Measurements from ENCODE around the gene WNT4. TPM values are rescaled to one million over a fixed set of nuclear protein-coding genes. Genes with fewer than 3 reads are reported as not detected.
A peak's percentile ranks its signal among the peaks of the same experiment; 100 is the strongest.

WNT4 gene
- 1.3 and 1.4 TPM in 2 replicates for total RNA-seq (2021; fragmentation: NEBNext Ultra II Directional; extraction: Animal tissue kit (Norgen Biotek cat#: 25700))
- polyA plus RNA-seq (2011; rRNA removed): 4.0 and 6.6 TPM in 2 replicates
- 4.7 TPM for polyA plus RNA-seq (2011; cell fraction: cytosol; rRNA removed)
- 5.1 TPM for polyA plus RNA-seq (2011; cell fraction: nucleus; rRNA removed)
- polyA plus RNA-seq (2012, experiment 1 of 2): 3.7 to 5.9 TPM (median 5.4 TPM) in 4 replicates
- polyA plus RNA-seq (2012, experiment 2 of 2): 3.9 TPM
- 0.22 TPM for polyA plus RNA-seq (2013, experiment 1 of 2)
- polyA plus RNA-seq (2013, experiment 2 of 2): 0.31 TPM
- 3.8 and 6.0 TPM in 2 replicates for polyA minus RNA-seq (2011; rRNA and poly(A)+ RNA removed)
- polyA minus RNA-seq (2011; cell fraction: cytosol; rRNA and poly(A)+ RNA removed): 4.3 TPM
- 5.4 TPM for polyA minus RNA-seq (2011; cell fraction: nucleus; rRNA and poly(A)+ RNA removed)
- long read RNA-seq, experiment 1, partial matches to known transcripts: 1 of 3 reads
- long read RNA-seq, experiment 1, other reads (novel, unspliced or antisense): 2 of 3 reads
- long read RNA-seq, experiment 2: 0 reads

GRCh38 chr1:22143065-22144033, at the start of gene WNT4:
WNT4 (minus strand) TSS chr1:22143097; CDS start chr1:22142922, 175 bp downstream.
- Histone ChIP-seq H2AK5ac (ENCODE audit: low read depth, low read length) (peak within 1 kb of the TSS; percentile 65; the same call in 1 of the 2 replicates), H2AFZ (ENCODE audit: low read length) (no peak within 1 kb of the TSS), H4K91ac (replicated peaks; ENCODE audit: insufficient read length, low read length) (no peak within 1 kb of the TSS), H4K5ac (ENCODE audit: insufficient read length, low read depth, low read length) (no peak within 1 kb of the TSS), H3K4me3 (ENCODE audit: extremely low read depth in 1 of 4, insufficient read depth in 2 of 4, low read depth in 3 of 4, low read length in 4 of 4) (peak within 1 kb of the TSS; percentile 46 to 73 (median 52)), H2BK15ac (ENCODE audit: low read length) (no peak within 1 kb of the TSS), H3K4ac (replicated peaks; ENCODE audit: insufficient read length, low read depth, low read length) (peak within 1 kb of the TSS; percentile 58), H2BK5ac (ENCODE audit: low read depth, low read length) (no peak within 1 kb of the TSS), H3K27me3 (replicated peaks in 1 of 4; ENCODE audit: control insufficient read depth in 3 of 4, extremely low read depth in 1 of 4, insufficient read depth in 3 of 4, low read length in 3 of 4) (peaks cover 4 to 40% (median 26%) of the 10 kb centered on the region in 4 experiments), H3K23ac (ENCODE audit: insufficient read length) (no peak within 1 kb of the TSS), H3K27ac (ENCODE audit: low read depth, low read length) (no peak within 1 kb of the TSS), H2BK20ac (ENCODE audit: low read length) (0 out of 2 replicates have a peak within 1 kb of the TSS, but pooled peaks have one; percentile 48), H3K56ac (replicated peaks; ENCODE audit: insufficient read length, low read depth, low read length) (no peak within 1 kb of the TSS), H3K36me3 (ENCODE audit: control insufficient read depth in 2 of 4, insufficient read depth in 4 of 4, low read length in 3 of 4) (no peaks in the 10 kb centered on the region), H3K18ac (ENCODE audit: extremely low read depth, low read length) (no peak within 1 kb of the TSS), H3K79me1 (ENCODE audit: low read depth, low read length) (no peaks in the 10 kb centered on the region), H3K9ac (replicated peaks in 1 of 4; ENCODE audit: extremely low read depth in 1 of 4, low read depth in 3 of 4, low read length in 3 of 4) (peak within 1 kb of the TSS in 2 of 4 experiments; percentile 20 to 40; a peak in 1 of 7 replicates), H3K14ac (ENCODE audit: insufficient read length) (no peak within 1 kb of the TSS), H2BK12ac (ENCODE audit: low read depth, low read length) (no peak within 1 kb of the TSS; the same call in 1 of the 2 replicates), H4K8ac (ENCODE audit: extremely low read depth, insufficient read depth, low read length) (no peak within 1 kb of the TSS; the same call in 1 of the 2 replicates), H2BK120ac (replicated peaks; ENCODE audit: low read depth, low read length) (no peak within 1 kb of the TSS), H4K20me1 (replicated peaks in 1 of 2; ENCODE audit: control insufficient read depth in 1 of 2, insufficient read depth in 2 of 2, low read length in 2 of 2) (peaks cover 0 to 2% of the 10 kb centered on the region in 2 experiments), H3K4me2 (ENCODE audit: insufficient read depth in 1 of 2, low read depth in 2 of 2, low read length in 2 of 2) (peak within 1 kb of the TSS; percentile 58 to 97), H3K79me2 (ENCODE audit: control insufficient read depth in 1 of 2, insufficient read depth in 2 of 2, low read length in 2 of 2) (no peaks in the 10 kb centered on the region), H3K23me2 (ENCODE audit: low read depth, low read length) (peaks cover 8% of the 10 kb centered on the region; the same call in 1 of the 2 replicates), H3K4me1 (replicated peaks in 1 of 4; ENCODE audit: control insufficient read depth in 3 of 4, insufficient read depth in 4 of 4, low read length in 3 of 4) (peaks cover 5 to 23% (median 10%) of the 10 kb centered on the region in 4 experiments), H3K9me3 (ENCODE audit: insufficient read depth in 2 of 2, low read depth in 1 of 2, low read length in 1 of 2) (no peaks in the 10 kb centered on the region)
- CTCF ChIA-PET (ENCODE audit: partially characterized antibody): interaction anchor here (0.6 to 4.6 kb wide), 18 partner anchors 9 to 285 kb away, joined by 3 to 39 read pairs (median 3); no protein-coding TSS in a partner anchor
- POLR2A ChIA-PET (ENCODE audit: partially characterized antibody): interaction anchor here (0.6 kb wide), 1 partner anchor 531 kb away, joined by 3 read pairs; no protein-coding TSS in a partner anchor
- DNase-seq (ENCODE audit: low read depth in 1 of 2, low spot score in 2 of 2): peak in 1 of 2 experiments; percentile 74
- 26% methylated on average over 14 of the region's 106 CpGs; no CpG with 5 or more reads in 1 of the 2 experiments for WGBS, 2 experiments (ENCODE audit: extremely low coverage in 1 of 2, insufficient coverage in 1 of 2, insufficient read length in 1 of 2, insufficient replicate concordance in 2 of 2, low coverage in 1 of 2, low lambda C conversion rate in 2 of 2, missing lambda C conversion rate in 1 of 2)
- no peak for FAIRE-seq
- TF ChIP-seq KDM1A (IDR thresholded peaks at IDR 0.05; ENCODE audit: borderline replicate concordance, low read length): peak; percentile 83
- TF ChIP-seq EP300 (IDR thresholded peaks at IDR 0.05; ENCODE audit: borderline replicate concordance in 1 of 2, low read depth in 2 of 2, low read length in 2 of 2): no peak
- no peak for TF ChIP-seq TBP (IDR thresholded peaks at IDR 0.05; ENCODE audit: low read depth, low read length)
- TF ChIP-seq GABPA (IDR thresholded peaks at IDR 0.05; ENCODE audit: borderline replicate concordance, insufficient read depth, low read length): no peak
- no peak for TF ChIP-seq BRCA1 (IDR thresholded peaks at IDR 0.05; ENCODE audit: low read depth, low read length)
- TF ChIP-seq RXRA (IDR thresholded peaks at IDR 0.05; ENCODE audit: insufficient read depth, low read depth, low read length): no peak
- no peak for TF ChIP-seq MAX (IDR thresholded peaks at IDR 0.05)
